ENCODE data around the gene BMP2.

The BMP2 gene

GRCh38 chr20:6767536-6768227 is at the start of gene BMP2:
Gene BMP2 (plus strand): TSS chr20:6767686. CDS start chr20:6770127, 2,441 bp downstream.
- peak; percentile 20 for DNase-seq

- no peak for DNase-seq
Measured at GRCh38 chr20:6718662-6719368, 48.7 kb upstream of the BMP2 start.

- DNase-seq = no peak
Measured at GRCh38 chr20:6719369-6719721, 48.1 kb upstream of the BMP2 start.

- DNase-seq = no peak
Measured at GRCh38 chr20:6726761-6727160, 40.7 kb upstream of the BMP2 start.

- no peak for DNase-seq
Measured at GRCh38 chr20:6730672-6731328, 36.7 kb upstream of the BMP2 start.

- no peak for DNase-seq
Measured at GRCh38 chr20:6732001-6732447, 35.5 kb upstream of the BMP2 start.

- DNase-seq = no peak
Measured at GRCh38 chr20:6732851-6733250, 34.6 kb upstream of the BMP2 start.

- no peak for DNase-seq
Measured at GRCh38 chr20:6733965-6734364, 33.5 kb upstream of the BMP2 start.

- DNase-seq = no peak
Measured at GRCh38 chr20:6735942-6736845, 31.3 kb upstream of the BMP2 start.

- DNase-seq = no peak
Measured at GRCh38 chr20:6739406-6739805, 28.1 kb upstream of the BMP2 start.

- no peak for DNase-seq
Measured at GRCh38 chr20:6740096-6740495, 27.4 kb upstream of the BMP2 start.

- no peak for DNase-seq
Measured at GRCh38 chr20:6744180-6744579, 23.3 kb upstream of the BMP2 start.

GRCh38 chr20:6744805-6745204 is 22.7 kb upstream of the BMP2 start:
- no peak for DNase-seq

- no peak for DNase-seq
Measured at GRCh38 chr20:6746901-6747609, 20.4 kb upstream of the BMP2 start.

GRCh38 chr20:6750438-6750837 is 17.0 kb upstream of the BMP2 start:
- no peak for DNase-seq

GRCh38 chr20:6756693-6757595 is 10.5 kb upstream of the BMP2 start:
- no peak for DNase-seq

- no peak for DNase-seq
Measured at GRCh38 chr20:6764619-6765018, 2.9 kb upstream of the BMP2 start.

- DNase-seq = no peak
Measured at GRCh38 chr20:6765469-6766058, 1.9 kb upstream of the BMP2 start.

- no peak for DNase-seq
Measured at GRCh38 chr20:6766433-6766832, 1.1 kb upstream of the BMP2 start.

- DNase-seq = no peak
Measured at GRCh38 chr20:6767126-6767535, 355 bp upstream of the BMP2 start.
